H9 (cell line): ENCODE results near the gene KLHDC3. TPM values are rescaled to one million over a fixed set of nuclear protein-coding genes. Genes with fewer than 3 reads are reported as not detected.

ENCODE experiments used
- DNase-seq: peaks from one replicate; pipeline ENCODE4 v3.0.0-alpha.2; 2017
- H2AFZ ChIP-seq: one replicate; pipeline ENCODE4 v1.6.1; 2013; ENCODE audit warnings: mild to moderate bottlenecking, low read length, control low read depth, moderate library complexity
- H2AK5ac ChIP-seq: 2 replicates; pipeline ENCODE4 v1.6.1; 2013; ENCODE audit warnings: low read length, control low read depth, mixed read lengths; ENCODE audit not compliant: insufficient read length
- H2BK120ac ChIP-seq: one replicate; pipeline ENCODE4 v1.6.1; 2013; ENCODE audit warnings: low read depth, mild to moderate bottlenecking, low read length, control low read depth, inconsistent platforms; ENCODE audit not compliant: poor library complexity, severe bottlenecking
- H2BK12ac ChIP-seq: 2 replicates; pipeline ENCODE4 v1.6.1; 2013; ENCODE audit warnings: low read length, control low read depth, mixed read lengths, low read depth; ENCODE audit not compliant: insufficient read length
- H2BK15ac ChIP-seq: 2 replicates; pipeline ENCODE4 v1.6.1; 2013; ENCODE audit warnings: low read depth, low read length, control low read depth
- H2BK20ac ChIP-seq: one replicate; pipeline ENCODE4 v1.6.1; 2013; ENCODE audit warnings: low read depth, mild to moderate bottlenecking, low read length, control low read depth, inconsistent platforms; ENCODE audit not compliant: poor library complexity, severe bottlenecking
- H2BK5ac ChIP-seq: 2 replicates; pipeline ENCODE4 v1.6.1; 2013; ENCODE audit warnings: low read length, control low read depth, mixed read lengths; ENCODE audit not compliant: insufficient read length
- H3K14ac ChIP-seq: 2 replicates; pipeline ENCODE4 v1.6.1; 2013; ENCODE audit warnings: low read length, control low read depth; ENCODE audit not compliant: insufficient read depth
- H3K18ac ChIP-seq: 2 replicates; pipeline ENCODE4 v1.6.1; 2013; ENCODE audit warnings: low read depth, mild to moderate bottlenecking, mixed read lengths, low read length, control low read depth; ENCODE audit not compliant: insufficient read length
- H3K23ac ChIP-seq: 2 replicates; pipeline ENCODE4 v1.6.1; 2013; ENCODE audit warnings: low read length, control low read depth, mixed read lengths, low read depth; ENCODE audit not compliant: insufficient read length
- H3K23me2 ChIP-seq: 2 replicates; pipeline ENCODE4 v1.6.1; 2013; ENCODE audit warnings: low read depth, mild to moderate bottlenecking, mixed read lengths, low read length, control low read depth; ENCODE audit not compliant: insufficient read length, poor library complexity, severe bottlenecking
- H3K27ac ChIP-seq: 2 replicates; pipeline ENCODE4 v1.5.1; 2013; ENCODE audit warnings: low read length, control low read depth, mixed read lengths, low read depth; ENCODE audit not compliant: insufficient read length
- H3K27me3 ChIP-seq: 2 replicates; pipeline ENCODE4 v1.6.1; 2013; ENCODE audit warnings: low read length, control low read depth, inconsistent platforms; ENCODE audit not compliant: insufficient read depth
- H3K4ac ChIP-seq: 2 replicates; pipeline ENCODE4 v1.6.1; 2013; ENCODE audit warnings: low read depth, mild to moderate bottlenecking, control low read depth, inconsistent platforms, low read length, moderate library complexity
- H3K4me1 ChIP-seq: 2 replicates; pipeline ENCODE4 v1.6.1; 2013; ENCODE audit warnings: low read length, control low read depth, inconsistent platforms; ENCODE audit not compliant: insufficient read depth
- H3K4me2 ChIP-seq: 2 replicates; pipeline ENCODE4 v1.6.1; 2013; ENCODE audit warnings: low read length, control low read depth, mixed read lengths; ENCODE audit not compliant: insufficient read length, insufficient read depth
- H3K56ac ChIP-seq: 2 replicates; pipeline ENCODE4 v1.6.1; 2013; ENCODE audit warnings: low read depth, mild to moderate bottlenecking, mixed read lengths, low read length, control low read depth; ENCODE audit not compliant: insufficient read length
- H3K79me1 ChIP-seq: 2 replicates; pipeline ENCODE4 v1.6.1; 2013; ENCODE audit warnings: low read depth, mild to moderate bottlenecking, moderate library complexity, low read length, control low read depth, inconsistent platforms; ENCODE audit not compliant: insufficient read depth, poor library complexity, severe bottlenecking
- H3K79me2 ChIP-seq: 2 replicates; pipeline ENCODE4 v1.6.1; 2013; ENCODE audit warnings: low read length, control low read depth, inconsistent platforms; ENCODE audit not compliant: insufficient read depth
- H3K9ac ChIP-seq: 2 replicates; pipeline ENCODE4 v1.6.1; 2013; ENCODE audit warnings: low read length, control low read depth, mixed read lengths; ENCODE audit not compliant: insufficient read length; ENCODE audit errors: extremely low read depth
- H3K9me3 ChIP-seq: one replicate; pipeline ENCODE4 v1.6.1; 2013; ENCODE audit warnings: low read depth, low read length, inconsistent platforms; ENCODE audit not compliant: control insufficient read depth
- H3T11ph ChIP-seq: one replicate; pipeline ENCODE4 v1.6.1; 2013; ENCODE audit warnings: mild to moderate bottlenecking, low read length, control low read depth, inconsistent platforms
- H4K20me1 ChIP-seq: one replicate; pipeline ENCODE4 v1.6.1; 2013; ENCODE audit not compliant: control insufficient read depth, insufficient read length, insufficient read depth
- H4K5ac ChIP-seq: 2 replicates; pipeline ENCODE4 v1.6.1; 2013; ENCODE audit warnings: low read depth, mild to moderate bottlenecking, mixed read lengths, low read length, control low read depth; ENCODE audit not compliant: insufficient read length
- H4K8ac ChIP-seq: replicated peaks from 2 replicates; pipeline ENCODE4 v1.6.1; 2013; ENCODE audit warnings: low read length, control low read depth, mixed read lengths, low read depth; ENCODE audit not compliant: insufficient read length
- H4K91ac ChIP-seq: 2 replicates; pipeline ENCODE4 v1.6.1; 2013; ENCODE audit warnings: low read depth, mild to moderate bottlenecking, moderate library complexity, mixed read lengths, low read length, control low read depth; ENCODE audit not compliant: insufficient read length
- H3K27ac Mint-ChIP-seq, 3 experiments: 2 replicates in 2 of 3; 3 replicates in 1 of 3; pipeline ENCODE4 v1.8.0; 2020 to 2021; ENCODE audit warnings: mixed read lengths in 3 of 3, mild to moderate bottlenecking in 1 of 3, moderate library complexity in 1 of 3
- H3K27me3 Mint-ChIP-seq: 2 replicates; pipeline ENCODE4 v1.8.0; 2021; ENCODE audit warnings: low read depth, mild to moderate bottlenecking, moderate library complexity, mixed read lengths
- H3K36me3 Mint-ChIP-seq, 3 experiments: 2 replicates in 2 of 3; 3 replicates in 1 of 3; pipeline ENCODE4 v1.8.0; 2020 to 2021; ENCODE audit warnings: low read depth in 3 of 3, mixed read lengths in 3 of 3; ENCODE audit not compliant: insufficient read depth in 1 of 3
- H3K4me1 Mint-ChIP-seq, 2 experiments: 2 replicates each; pipeline ENCODE4 v1.8.0; 2020; ENCODE audit warnings: mixed read lengths in 2 of 2
- H3K4me3 Mint-ChIP-seq, 2 experiments: 2 replicates in 1 of 2; 3 replicates in 1 of 2; pipeline ENCODE4 v1.8.0; 2020 to 2021; ENCODE audit warnings: mild to moderate bottlenecking in 2 of 2, mixed read lengths in 2 of 2, moderate library complexity in 1 of 2
- H3K9me3 Mint-ChIP-seq, 2 experiments: 2 replicates in 1 of 2; 3 replicates in 1 of 2; pipeline ENCODE4 v1.8.0; 2020; ENCODE audit warnings: mild to moderate bottlenecking in 2 of 2, mixed read lengths in 2 of 2, moderate library complexity in 1 of 2
- CTCF ChIP-seq: fragments of 200-600 bp; sonication (generic); conservative IDR thresholded peaks from 3 replicates; pipeline ENCODE4 v1.8.0; 2021; ENCODE audit warnings: antibody characterized with exemption, mild to moderate bottlenecking
- WGBS: extraction: QIAGEN DNeasy Blood & Tissue Kit; methylation state at CpG from one replicate; pipeline ENCODE4 v1.1.7; 2013; ENCODE audit warnings: missing lambda C conversion rate, low lambda C conversion rate, mixed read lengths; ENCODE audit not compliant: insufficient read length; ENCODE audit errors: extremely low coverage; 5-methylcytosine and 5-hydroxymethylcytosine counted together
- total RNA-seq: library from RNA; stranded (reverse); gene quantifications from 2 replicates; pipeline ENCODE4 v1.2.1, GENCODE V29; 2021

The KLHDC3 gene
- total RNA-seq, 1 experiment from 2014 or later: 146 TPM

- H2AFZ ChIP-seq: no peak within 1 kb of the TSS
- no peak for TF ChIP-seq CTCF
- peak within 1 kb of the TSS; percentile 85 for H3K14ac ChIP-seq
- no peak within 1 kb of the TSS for H3T11ph ChIP-seq
- peaks cover 7% of the 10 kb centered on the region for H3K23me2 ChIP-seq
- no peak within 1 kb of the TSS for H4K5ac ChIP-seq
- H2BK120ac ChIP-seq: no peak within 1 kb of the TSS
- peaks cover 2% of the 10 kb centered on the region for H3K79me1 ChIP-seq
- no peak within 1 kb of the TSS for H2AK5ac ChIP-seq
- no peak within 1 kb of the TSS; the same call in 1 of the 2 replicates for H3K4ac ChIP-seq
- Mint-ChIP-seq H3K4me1 (peaks cover 30 to 31% of the 10 kb centered on the region in 2 experiments), H3K27ac (peak within 1 kb of the TSS; percentile 92 to 98 (median 97)), H3K4me3 (peak within 1 kb of the TSS; percentile 94), H3K36me3 (peaks cover 32 to 57% (median 56%) of the 10 kb centered on the region in 3 experiments), H3K27me3 (no peaks in the 10 kb centered on the region; the same call in 1 of the 2 replicates), H3K9me3 (peaks cover 0 to 3% of the 10 kb centered on the region in 2 experiments; a peak in 1 of 5 replicates)
- no peak within 1 kb of the TSS for H2BK5ac ChIP-seq
- H3K27ac ChIP-seq: no peak within 1 kb of the TSS
- no peaks in the 10 kb centered on the region for H3K27me3 ChIP-seq
- no peak within 1 kb of the TSS for H2BK20ac ChIP-seq
- H4K91ac ChIP-seq: no peak within 1 kb of the TSS
- no peak within 1 kb of the TSS for H2BK12ac ChIP-seq
- H3K79me2 ChIP-seq: peaks cover 7% of the 10 kb centered on the region; the same call in 1 of the 2 replicates
- H3K9ac ChIP-seq: peak within 1 kb of the TSS; percentile 72
- peak within 1 kb of the TSS; percentile 52 for H3K18ac ChIP-seq
- 100% methylated on average over 1 of the region's 45 CpGs for WGBS
- H3K9me3 ChIP-seq: no peaks in the 10 kb centered on the region
- no peak within 1 kb of the TSS for H3K23ac ChIP-seq
- H2BK15ac ChIP-seq: no peak within 1 kb of the TSS
- H3K56ac ChIP-seq: no peak within 1 kb of the TSS
- no peak within 1 kb of the TSS for H4K8ac ChIP-seq
- peak within 1 kb of the TSS; percentile 52 for H3K4me2 ChIP-seq
- no peaks in the 10 kb centered on the region for H4K20me1 ChIP-seq
- 0 out of 2 replicates have a peak, but pooled peaks cover 4% of the 10 kb centered on the region for H3K4me1 ChIP-seq
- DNase-seq: peak; percentile 91
These were observed 39.6 kb downstream of the KLHDC3 start, which contains the start of gene CUL7 for GRCh38 chr6:43053545-43054205. Gene CUL7, minus strand, starts transcription at chr6:43053851. Its CDS starts 1,063 bp downstream, at chr6:43052788.
